ENCODE measurements around the gene LIFR.

The LIFR gene

GRCh38 chr5:38463634-38464521, 92.6 kb downstream of the LIFR start:
- no peak for DNase-seq

- DNase-seq = no peak
These were observed 93.3 kb downstream of the LIFR start for GRCh38 chr5:38462976-38463633.

DNA sequence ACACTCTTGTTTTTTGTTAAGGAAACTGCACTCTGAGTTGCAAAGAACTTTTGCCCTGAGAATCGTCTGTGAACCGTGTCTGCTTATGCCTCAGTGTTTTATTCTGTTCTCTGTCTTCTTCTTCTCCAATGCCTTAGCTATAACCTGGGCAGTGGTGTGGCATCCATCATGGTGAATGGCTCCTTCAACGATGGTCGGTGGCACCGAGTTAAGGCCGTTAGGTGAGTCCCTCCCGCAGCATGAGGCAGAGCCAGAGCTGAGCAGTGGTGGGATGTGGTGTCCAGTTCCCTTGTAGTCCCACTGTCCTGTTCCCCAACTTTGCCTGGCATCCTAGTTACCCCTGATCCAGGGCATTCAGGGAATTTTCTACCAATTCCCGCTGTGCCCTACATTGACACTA, 98.3 kb downstream of the LIFR start:
- DNase-seq = no peak

DNA sequence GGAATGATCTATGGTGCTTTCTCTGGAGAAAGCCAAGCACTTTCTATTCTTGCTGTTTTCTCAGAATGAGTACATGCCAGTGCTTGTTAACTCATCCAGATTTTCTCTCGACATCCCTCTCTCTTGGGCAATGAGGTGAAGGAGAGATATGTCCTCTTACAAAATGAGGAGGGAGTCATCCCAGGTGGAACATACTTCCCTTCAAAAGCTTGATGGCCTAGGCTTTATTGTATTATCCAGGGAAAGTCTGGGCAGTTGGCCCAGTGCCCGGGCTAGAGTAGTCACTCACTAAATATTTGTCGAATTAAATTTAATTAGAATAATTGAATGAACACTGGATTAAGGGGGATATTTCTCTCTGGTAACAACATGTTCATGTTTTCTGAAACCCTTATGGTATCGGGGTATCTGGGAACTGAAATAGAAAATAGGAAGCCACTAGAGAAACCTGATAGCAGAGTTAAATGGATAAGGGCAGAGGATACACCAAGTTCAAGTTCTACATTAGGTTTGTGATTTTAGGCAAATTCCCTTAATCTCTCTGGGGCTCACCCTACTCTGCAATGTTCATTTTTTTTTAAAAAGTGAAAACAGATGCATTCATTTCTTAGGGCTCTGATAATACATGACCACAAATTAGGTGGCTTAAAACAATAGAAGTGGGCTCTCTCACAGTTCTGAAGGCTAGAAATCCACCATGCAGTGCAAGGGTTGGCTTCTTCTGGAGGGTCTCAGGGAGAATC, 99.6 kb downstream of the LIFR start:
- DNase-seq = no peak

DNA sequence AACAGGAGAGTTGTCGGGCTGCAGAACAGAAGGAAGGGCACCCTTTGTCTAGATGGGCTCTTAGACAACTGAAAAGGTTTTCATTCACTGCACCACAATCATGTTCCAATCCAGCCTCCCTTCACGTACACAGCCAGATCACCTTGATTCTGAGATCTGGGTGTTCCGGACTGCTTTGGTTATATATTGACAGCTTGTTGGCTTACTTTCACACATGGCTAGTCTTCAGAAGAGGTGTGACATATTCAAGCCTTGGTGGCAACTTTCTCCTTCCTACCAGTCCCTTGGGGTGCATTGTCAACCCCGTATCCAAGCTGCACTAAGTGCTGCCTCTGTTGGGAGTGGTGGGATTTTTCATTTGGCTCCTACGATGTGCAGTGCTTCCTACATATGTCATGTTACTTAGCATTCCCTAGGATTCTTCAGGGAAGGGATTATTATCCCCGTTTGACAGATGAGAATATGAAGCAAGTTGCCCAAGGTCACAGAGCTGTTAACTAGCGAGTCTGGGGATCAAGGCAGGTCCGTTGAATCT, 100.6 kb downstream of the LIFR start:
- no peak for DNase-seq

- DNase-seq = no peak
These were observed 102.5 kb downstream of the LIFR start for GRCh38 chr5:38453921-38454320.

DNA sequence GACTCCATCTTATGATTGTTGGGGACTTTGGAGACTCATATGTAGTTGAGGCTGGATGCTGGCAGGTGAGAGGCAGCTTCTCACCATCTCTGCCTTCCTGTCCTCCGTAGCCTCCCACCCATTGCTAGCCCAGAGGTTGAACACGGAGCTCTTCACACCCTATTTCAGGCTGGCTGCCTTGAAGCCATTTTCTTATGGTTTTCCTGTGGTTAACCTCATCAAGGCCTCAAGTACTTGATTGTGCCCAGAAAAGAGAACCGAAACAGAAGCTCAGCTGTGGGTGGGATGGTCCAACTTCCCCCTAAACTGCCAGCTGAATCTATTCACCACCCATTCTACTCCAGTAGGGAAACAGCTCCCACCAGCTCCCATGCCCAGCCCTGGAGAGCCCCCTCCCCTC, 102.9 kb downstream of the LIFR start:
- no peak for DNase-seq

DNA sequence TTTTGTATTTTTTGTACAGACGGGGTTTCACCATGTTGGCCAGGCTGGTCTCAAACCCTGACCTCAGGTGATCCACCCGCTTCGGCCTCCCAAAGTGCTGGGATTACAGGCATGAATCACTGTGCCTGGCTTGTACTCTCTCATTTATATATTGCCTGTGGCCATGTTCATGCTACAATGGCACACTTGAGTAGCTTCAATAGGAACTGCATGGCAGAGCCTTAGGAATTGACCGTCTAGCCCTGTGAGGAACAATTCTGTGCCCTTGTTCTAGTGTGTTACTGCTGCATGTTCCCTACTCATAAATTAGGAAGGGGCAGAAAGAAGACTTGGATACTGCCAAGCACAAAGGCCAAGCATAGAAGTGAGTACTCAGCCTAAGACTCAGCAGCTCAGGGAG, 104.2 kb downstream of the LIFR start:
- DNase-seq = no peak

- no peak for DNase-seq
These were observed 105.2 kb downstream of the LIFR start for GRCh38 chr5:38451074-38451725.

DNA sequence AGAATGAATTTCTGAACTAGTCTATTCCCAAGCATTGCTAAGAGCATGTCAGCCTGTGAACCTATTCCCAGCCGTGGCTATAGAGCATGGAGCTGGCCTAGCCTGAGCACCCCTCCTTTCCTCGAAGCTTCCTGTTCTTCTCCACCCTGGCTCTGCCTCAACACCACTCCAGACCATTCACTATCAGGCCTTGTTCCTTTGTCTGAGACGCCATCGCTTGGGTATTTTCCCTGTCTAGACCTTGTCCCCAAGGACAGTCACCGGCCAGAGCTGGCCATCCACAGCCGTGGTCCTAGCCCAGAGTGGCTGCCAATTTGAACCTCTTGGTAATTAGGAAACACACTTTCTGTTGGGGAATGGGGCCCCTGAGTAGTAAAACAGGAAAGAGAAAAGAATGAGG, 105.8 kb downstream of the LIFR start:
- DNase-seq = no peak

DNA sequence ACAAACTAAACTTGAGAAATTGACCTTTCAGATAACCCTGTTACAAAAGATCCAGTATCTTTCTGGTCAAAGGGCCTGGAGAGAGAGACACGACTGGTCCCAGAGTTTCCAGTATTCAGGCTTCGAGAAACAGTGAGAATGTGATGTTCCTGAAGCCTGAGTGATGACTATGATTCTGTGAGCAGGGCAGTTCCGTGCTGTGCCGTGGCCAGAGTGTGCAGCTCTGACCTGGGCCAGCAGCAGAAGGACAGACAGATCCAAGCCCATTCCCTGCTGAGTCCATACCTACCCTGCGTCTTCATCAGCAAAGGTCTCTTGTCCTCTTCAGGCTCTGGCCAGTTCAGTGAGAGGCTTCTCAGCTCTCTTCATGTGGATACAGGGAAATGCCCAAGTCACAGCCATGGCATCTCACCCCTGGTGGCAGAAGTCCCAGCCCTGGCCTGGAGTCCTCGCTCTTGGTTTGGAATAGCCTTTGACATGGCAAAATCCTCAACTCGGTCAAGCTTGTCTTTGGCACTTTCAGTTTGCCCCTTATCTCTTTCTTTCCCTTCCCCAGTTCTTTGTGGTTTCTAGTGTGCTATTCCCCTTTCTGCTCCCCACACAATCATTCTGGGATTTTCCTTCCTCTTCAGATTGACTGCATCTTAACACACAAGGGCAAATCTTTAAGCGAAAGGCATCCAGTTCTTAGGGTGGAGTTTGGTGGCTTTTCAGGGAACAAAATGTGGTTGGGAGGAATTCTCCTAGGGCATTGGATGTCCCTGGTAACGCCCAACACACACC, 107.7 kb downstream of the LIFR start:
- no peak for DNase-seq

DNA sequence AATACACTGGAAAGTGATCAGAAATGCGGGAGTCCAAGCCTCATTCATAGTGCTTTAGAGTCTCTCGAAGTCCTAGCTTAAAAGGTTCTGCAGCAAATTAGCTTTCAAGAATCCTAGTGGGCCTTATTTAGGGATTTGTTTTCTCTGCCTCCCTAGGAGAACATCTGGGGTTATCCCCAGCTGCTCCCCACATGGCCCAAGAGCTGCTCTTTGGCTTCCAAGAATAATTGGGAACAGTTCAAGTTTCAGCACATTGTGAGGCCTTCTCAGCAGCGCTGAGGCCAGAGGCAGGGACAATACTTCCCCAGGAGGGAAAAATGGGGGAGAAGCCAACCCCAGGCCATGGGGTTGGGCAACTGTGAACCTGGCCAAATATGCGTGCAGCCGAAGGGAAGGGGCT, 108.7 kb downstream of the LIFR start:
- DNase-seq = no peak

DNA sequence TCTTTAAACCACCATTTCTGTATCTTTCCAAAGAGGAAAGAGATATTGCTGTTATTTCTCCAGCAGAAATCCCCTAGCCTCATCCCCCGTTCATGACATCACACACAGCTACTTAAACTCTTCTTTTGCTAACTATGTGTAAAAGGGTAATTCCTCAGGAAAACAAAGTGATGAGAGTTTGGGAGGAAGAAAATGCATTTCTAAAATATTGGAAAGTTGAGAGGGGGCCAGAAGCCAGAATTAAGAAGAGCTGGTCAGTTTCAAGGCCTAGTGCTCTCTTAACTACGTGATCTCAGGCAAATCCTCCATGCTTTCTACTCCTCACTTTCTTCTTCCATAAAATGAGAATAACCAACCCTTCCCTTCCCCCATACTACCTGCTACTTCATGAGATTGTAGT, 109.4 kb downstream of the LIFR start:
- DNase-seq = no peak

DNA sequence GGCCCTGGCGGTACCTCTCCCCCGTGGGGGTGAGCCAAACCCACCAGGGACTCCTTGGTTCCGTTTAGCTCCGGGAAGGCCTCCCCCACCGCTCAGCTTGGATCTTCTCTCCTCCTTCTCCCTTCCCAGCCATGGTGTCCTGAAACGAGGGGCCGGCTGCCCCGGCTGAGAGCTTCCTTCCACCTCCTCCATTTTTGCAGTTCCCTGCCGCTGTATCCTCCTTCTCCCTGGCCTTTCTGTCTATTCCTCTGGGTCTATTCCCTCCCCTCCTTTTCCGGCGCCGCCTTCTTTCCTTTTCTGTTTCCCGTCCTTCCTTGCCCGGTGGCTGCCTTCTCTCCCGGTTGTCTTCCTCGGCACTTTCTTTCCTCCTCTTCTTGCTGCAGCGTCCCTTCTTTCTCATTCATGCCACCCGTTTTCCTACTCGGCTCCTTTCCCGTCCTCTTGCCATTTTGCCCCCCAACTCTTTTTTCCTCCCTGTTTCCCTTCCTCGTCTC, 110.4 kb downstream of the LIFR start:
- DNase-seq = no peak

DNA sequence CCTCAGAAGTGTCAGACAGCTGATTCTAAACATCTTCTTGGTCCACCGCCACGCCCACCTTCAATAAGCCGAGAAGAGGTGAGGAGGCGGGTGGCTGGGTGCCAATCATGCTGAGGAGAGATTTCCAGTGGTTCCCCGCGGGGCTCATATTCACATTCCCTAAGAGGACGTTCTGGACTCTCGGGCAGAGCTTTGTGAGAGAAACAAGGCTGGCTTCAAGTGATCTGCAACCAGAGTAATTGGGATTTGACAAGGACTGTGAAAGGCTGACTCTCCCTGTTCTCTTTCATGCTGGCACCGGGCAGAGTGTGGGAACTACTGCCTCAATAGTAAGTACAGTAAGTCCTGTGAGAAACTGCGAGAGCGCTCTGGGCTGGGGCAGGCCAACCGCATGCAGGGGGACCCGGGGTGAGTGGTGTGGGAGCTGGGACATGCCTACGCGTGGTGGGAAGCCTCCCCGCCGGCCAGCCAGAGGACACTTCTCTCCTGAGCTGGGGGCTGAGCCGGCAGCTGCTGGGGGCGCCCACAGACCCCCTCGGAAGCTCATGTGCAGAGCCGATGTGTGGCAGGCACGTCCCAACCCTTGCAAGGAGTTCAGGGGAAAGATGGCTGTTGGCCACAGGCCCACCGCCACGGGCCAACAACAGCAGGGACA, 110.9 kb downstream of the LIFR start:
- no peak for DNase-seq

GRCh38 chr5:38443390-38443789, 113.1 kb downstream of the LIFR start:
- no peak for DNase-seq

DNA sequence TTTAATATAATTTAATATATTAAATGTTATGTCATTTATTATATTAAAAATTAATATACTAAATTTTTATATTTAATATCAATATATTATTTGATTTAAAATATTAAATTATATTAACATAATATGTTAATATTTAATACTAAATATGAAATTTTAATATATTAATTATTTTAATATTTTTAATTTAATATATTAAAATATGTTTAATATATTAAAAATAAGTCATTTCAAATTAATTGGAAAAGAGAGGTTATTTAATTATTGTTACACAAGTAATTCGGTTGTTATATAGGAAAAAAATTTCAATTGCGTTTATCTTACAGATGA, 114.2 kb downstream of the LIFR start:
- no peak for DNase-seq

DNA sequence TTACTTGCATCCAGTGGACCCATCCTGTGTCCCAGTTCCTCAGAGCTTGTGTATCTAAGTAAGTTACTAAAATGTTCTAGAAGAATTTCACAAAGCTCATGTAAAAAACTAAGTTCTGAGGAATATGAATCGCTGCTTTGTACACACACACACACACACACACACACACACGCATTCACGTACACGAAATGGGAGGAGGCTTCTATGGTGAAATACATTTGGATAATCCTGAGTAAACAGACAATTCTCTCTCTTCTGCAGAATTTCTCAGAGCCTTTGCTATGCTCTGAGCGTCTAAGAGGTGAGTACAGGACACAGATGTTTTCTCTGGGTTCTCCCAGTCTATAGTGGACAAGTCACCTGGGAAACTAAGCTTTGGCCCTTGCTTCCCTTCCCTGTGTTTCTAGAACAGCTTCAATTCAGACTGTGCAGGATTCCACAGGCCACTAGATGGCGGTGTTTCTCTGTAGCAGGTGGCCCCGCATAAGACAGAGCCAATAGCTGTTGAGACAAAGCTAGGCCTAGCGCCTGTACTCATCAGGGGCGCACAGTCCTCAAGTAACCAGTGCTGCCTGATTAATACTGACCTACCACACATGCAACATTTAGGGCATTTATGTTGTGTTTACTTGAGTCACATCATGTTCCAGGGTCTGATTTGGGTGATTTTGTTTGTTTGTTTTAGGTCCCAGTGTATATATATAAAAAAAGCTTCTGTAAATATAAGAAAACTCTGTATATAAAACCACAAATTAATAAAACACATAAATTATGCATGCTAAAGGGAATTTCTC, 114.8 kb downstream of the LIFR start:
- DNase-seq = peak; percentile 97

DNA sequence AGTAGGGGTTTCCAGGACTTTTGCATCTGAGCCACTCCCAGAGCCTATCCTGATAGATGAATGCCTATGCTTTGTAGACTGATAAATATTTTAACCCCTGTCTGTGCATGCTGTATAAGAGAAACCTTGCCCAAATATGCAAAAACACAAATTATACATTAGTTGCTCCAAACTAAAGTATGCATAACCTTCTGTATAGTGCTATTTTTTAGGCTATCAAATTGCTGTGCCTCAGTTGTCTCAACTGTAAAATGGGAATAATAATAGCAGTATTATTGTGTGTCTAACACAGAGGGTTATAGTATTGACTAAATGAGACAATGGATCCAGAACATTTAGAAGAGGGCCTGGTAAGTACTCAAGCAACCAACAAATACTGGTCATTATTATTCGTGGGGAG, 117.7 kb downstream of the LIFR start:
- no peak for DNase-seq

GRCh38 chr5:38434966-38435705, 121.3 kb downstream of the LIFR start:
- DNase-seq = no peak
